HEK293 (cell line): ENCODE results near the gene AQP10.
"Not testable (repeated sequence)": the region's sequence is repeated elsewhere in the genome, so short reads cannot be mapped to it uniquely, and the experiment has no call there.

Experiments
- CTCF ChIA-PET: fragments of 350-600 bp; formaldehyde crosslinking; extraction: SDS; loops from one replicate; lab custom pipeline; 2021; ENCODE audit warnings: antibody characterized with exemption; lab: Yijun Ruan, JAX
- POLR2A ChIA-PET: fragments of 300-600 bp; formaldehyde crosslinking; extraction: SDS; loops from one replicate; lab custom pipeline; 2020; ENCODE audit warnings: antibody characterized with exemption, inconsistent platforms; lab: Yijun Ruan, JAX
- H3K27ac ChIP-seq: fragments of 200-500 bp; sonication (Bioruptor generic); 2 replicates; pipeline ENCODE4 v1.5.1; 2014; ENCODE audit warnings: low read depth, low read length, control low read depth, inconsistent platforms; ENCODE audit errors: extremely low read depth
- H3K36me3 ChIP-seq, 2 experiments: fragments of 200-500 bp in 1 of 2; sonication (Bioruptor generic) in 1 of 2; 1 replicate in 1 of 2; 2 replicates in 1 of 2; pipeline ENCODE4 v1.5.1; 2014 to 2017; ENCODE audit warnings: inconsistent platforms in 2 of 2, low read length in 2 of 2; ENCODE audit not compliant: control insufficient read depth in 2 of 2, insufficient read depth in 1 of 2
- H3K4me1 ChIP-seq: fragments of 200-500 bp; sonication (Bioruptor generic); 2 replicates; pipeline ENCODE4 v1.5.1; 2014; ENCODE audit warnings: mild to moderate bottlenecking, low read length, inconsistent platforms; ENCODE audit not compliant: control insufficient read depth, insufficient read depth
- H3K4me3 ChIP-seq: 2 replicates; pipeline ENCODE4 v1.5.1; 2011; ENCODE audit warnings: low read depth, mild to moderate bottlenecking, control low read depth, low read length, moderate library complexity
- H3K9me3 ChIP-seq: fragments of 200-500 bp; sonication (Bioruptor generic); 2 replicates; pipeline ENCODE4 v1.5.1; 2014; ENCODE audit warnings: low read depth, low read length, inconsistent platforms; ENCODE audit not compliant: control insufficient read depth, insufficient read depth
- HOXA7 ChIP-seq: sonication (generic); formaldehyde crosslinking; IDR thresholded peaks from 2 replicates; pipeline ENCODE4 v1.8.1; 2022; ENCODE audit warnings: missing genetic modification reagents, borderline replicate concordance
- IKZF3 ChIP-seq: fragments of 450-650 bp; IDR thresholded peaks from 2 replicates; pipeline ENCODE4 v1.5.0; 2018; ENCODE audit warnings: missing biosample characterization, mild to moderate bottlenecking, missing genetic modification characterization, moderate library complexity
- OVOL3 ChIP-seq: fragments of 450-650 bp; formaldehyde crosslinking; IDR thresholded peaks from 2 replicates; pipeline ENCODE4 v1.5.1; 2016; ENCODE audit warnings: missing biosample characterization, missing genetic modification characterization
- SALL2 ChIP-seq: fragments of 450-650 bp; formaldehyde crosslinking; IDR thresholded peaks from 2 replicates; pipeline ENCODE4 v1.5.0; 2017; ENCODE audit warnings: missing biosample characterization, mild to moderate bottlenecking, missing genetic modification characterization, borderline replicate concordance
- TCF7L2 ChIP-seq: IDR thresholded peaks from 2 replicates; pipeline ENCODE4 v1.6.1; 2011; ENCODE audit warnings: low read depth, mild to moderate bottlenecking, inconsistent platforms, low read length, moderate library complexity, borderline replicate concordance
- YY1 ChIP-seq: fragments of 450-650 bp; formaldehyde crosslinking; IDR thresholded peaks from 2 replicates; pipeline ENCODE4 v1.5.1; 2018; ENCODE audit warnings: missing biosample characterization, missing genetic modification characterization
- ZBTB1 ChIP-seq: fragments of 450-650 bp; formaldehyde crosslinking; IDR thresholded peaks from 2 replicates; pipeline ENCODE4 v1.5.1; 2016; ENCODE audit warnings: missing biosample characterization, missing genetic modification characterization
- ZFP37 ChIP-seq: fragments of 450-650 bp; formaldehyde crosslinking; IDR thresholded peaks from 2 replicates; pipeline ENCODE4 v1.5.1; 2016; ENCODE audit warnings: missing biosample characterization, missing genetic modification characterization
- ZFP69B ChIP-seq: fragments of 450-650 bp; formaldehyde crosslinking; IDR thresholded peaks from 2 replicates; pipeline ENCODE4 v1.5.1; 2016; ENCODE audit warnings: missing biosample characterization, missing genetic modification characterization
- ZNF138 ChIP-seq: fragments of 450-650 bp; formaldehyde crosslinking; IDR thresholded peaks from 2 replicates; pipeline ENCODE4 v1.5.1; 2016; ENCODE audit warnings: missing biosample characterization, missing genetic modification characterization, borderline replicate concordance
- ZNF202 ChIP-seq: fragments of 450-650 bp; formaldehyde crosslinking; IDR thresholded peaks from 2 replicates; pipeline ENCODE4 v1.5.1; 2016; ENCODE audit warnings: missing biosample characterization, missing genetic modification characterization, borderline replicate concordance
- ZNF266 ChIP-seq: fragments of 450-650 bp; formaldehyde crosslinking; IDR thresholded peaks from 2 replicates; pipeline ENCODE4 v1.5.1; 2016; ENCODE audit warnings: missing biosample characterization, missing genetic modification characterization, low read depth
- ZNF280D ChIP-seq: fragments of 450-650 bp; formaldehyde crosslinking; IDR thresholded peaks from 2 replicates; pipeline ENCODE4 v1.5.1; 2016; ENCODE audit warnings: missing biosample characterization, missing genetic modification characterization
- ZNF341 ChIP-seq: fragments of 450-650 bp; formaldehyde crosslinking; IDR thresholded peaks from 2 replicates; pipeline ENCODE4; 2016; ENCODE audit warnings: low read depth, missing biosample characterization, missing genetic modification characterization
- ZNF544 ChIP-seq: fragments of 450-650 bp; formaldehyde crosslinking; IDR thresholded peaks from 2 replicates; pipeline ENCODE4 v1.5.0; 2017; ENCODE audit warnings: missing biosample characterization, missing genetic modification characterization
- ZNF658 ChIP-seq: fragments of 450-650 bp; formaldehyde crosslinking; IDR thresholded peaks from 2 replicates; pipeline ENCODE4; 2016; ENCODE audit warnings: missing biosample characterization, missing genetic modification characterization
- ZNF692 ChIP-seq: fragments of 450-650 bp; formaldehyde crosslinking; IDR thresholded peaks from 2 replicates; pipeline ENCODE4 v1.5.1; 2016; ENCODE audit warnings: missing biosample characterization, missing genetic modification characterization
- ZNF707 ChIP-seq: fragments of 450-650 bp; formaldehyde crosslinking; IDR thresholded peaks from 2 replicates; pipeline ENCODE4 v1.5.1; 2016; ENCODE audit warnings: missing biosample characterization, missing genetic modification characterization
- ZNF747 ChIP-seq: fragments of 450-650 bp; formaldehyde crosslinking; IDR thresholded peaks from 2 replicates; pipeline ENCODE4 v1.5.1; 2016; ENCODE audit warnings: missing biosample characterization, missing genetic modification characterization
- ZNF76 ChIP-seq: fragments of 450-650 bp; formaldehyde crosslinking; IDR thresholded peaks from 2 replicates; pipeline ENCODE4; 2016; ENCODE audit warnings: low read depth, missing biosample characterization, missing genetic modification characterization, borderline replicate concordance
- ZNF843 ChIP-seq: fragments of 450-650 bp; formaldehyde crosslinking; IDR thresholded peaks from 2 replicates; pipeline ENCODE4 v1.5.1; 2016; ENCODE audit warnings: missing biosample characterization, missing genetic modification characterization
- TF ChIP-seq, protein P1 (sequence below): fragments of 450-650 bp; formaldehyde crosslinking; IDR thresholded peaks from 2 replicates; pipeline ENCODE4 v1.5.1; 2016; ENCODE audit warnings: missing biosample characterization, missing genetic modification characterization
- TF ChIP-seq, protein P2 (sequence below): fragments of 450-650 bp; formaldehyde crosslinking; IDR thresholded peaks from 2 replicates; pipeline ENCODE4 v1.5.1; 2016; ENCODE audit warnings: missing biosample characterization, missing genetic modification characterization, low read depth

AQP10 gene

GRCh38 chr1:154304664-154305337, 16.1 kb upstream of the AQP10 start:
- ChIA-PET POLR2A (interaction anchor here (0.6 kb wide), 1 partner anchor 64 kb away, joined by 5 read pairs; no protein-coding TSS in a partner anchor), CTCF (interaction anchor here (0.5 to 1.1 kb wide), 3 partner anchors 12 to 242 kb away, joined by 3 read pairs; no protein-coding TSS in a partner anchor)
- no peaks in the 10 kb centered on the region for H3K36me3 ChIP-seq
- TF ChIP-seq HOXA7 (CRISPR knock-in tag) (no peak), ZNF692 (tag by site-specific recombination) (0 out of 2 replicates have a peak, but pooled peaks have one; percentile 21), ZFP69B (tag by site-specific recombination) (peak; percentile 61; the same call in 1 of the 2 replicates)
- no peaks in the 10 kb centered on the region for H3K9me3 ChIP-seq
- no peak overlapping the region for H3K4me3 ChIP-seq
- no peak overlapping the region for H3K27ac ChIP-seq
- no peaks in the 10 kb centered on the region for H3K4me1 ChIP-seq

DNA sequence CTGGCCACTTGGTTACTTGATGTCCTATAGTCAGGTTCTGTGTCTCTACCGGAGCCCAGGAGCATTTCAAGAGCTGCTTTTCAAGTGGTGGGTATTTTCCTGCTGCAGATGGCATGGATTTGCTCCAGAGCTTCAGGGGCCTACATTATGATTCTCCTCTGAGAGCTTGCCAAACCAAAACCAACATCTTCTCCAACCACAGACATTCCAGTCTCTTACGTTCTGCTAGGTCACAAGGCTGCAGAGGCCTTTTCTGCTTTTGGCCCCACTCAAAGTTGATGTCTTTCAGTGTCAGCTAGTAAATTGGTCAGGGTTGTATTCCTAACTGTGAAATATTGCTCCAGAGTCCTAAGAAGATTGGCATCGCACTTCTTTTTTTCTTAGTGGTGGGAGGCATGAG, 14.7 kb upstream of the AQP10 start:
- H3K36me3 ChIP-seq = no peaks in the 10 kb centered on the region
- TF ChIP-seq ZNF280D (tag by site-specific recombination) (no peak), ZNF202 (tag by site-specific recombination) (no peak), IKZF3 (tag by site-specific recombination) (no peak), YY1 (tag by site-specific recombination) (no peak), OVOL3 (no peak), ZNF707 (no peak), ZFP37 (tag by site-specific recombination) (no peak), ZNF138 (tag by site-specific recombination) (no peak), ZNF843 (tag by site-specific recombination) (no peak), TCF7L2 (no peak), ZNF341 (tag by site-specific recombination) (no peak), ZNF658 (tag by site-specific recombination) (no peak), ZNF266 (tag by site-specific recombination) (no peak), ZNF76 (tag by site-specific recombination) (no peak), ZBTB1 (tag by site-specific recombination) (no peak), SALL2 (tag by site-specific recombination) (no peak), ZNF544 (tag by site-specific recombination) (no peak), ZNF747 (tag by site-specific recombination) (no peak)
- TF ChIP-seq, protein P1, sequence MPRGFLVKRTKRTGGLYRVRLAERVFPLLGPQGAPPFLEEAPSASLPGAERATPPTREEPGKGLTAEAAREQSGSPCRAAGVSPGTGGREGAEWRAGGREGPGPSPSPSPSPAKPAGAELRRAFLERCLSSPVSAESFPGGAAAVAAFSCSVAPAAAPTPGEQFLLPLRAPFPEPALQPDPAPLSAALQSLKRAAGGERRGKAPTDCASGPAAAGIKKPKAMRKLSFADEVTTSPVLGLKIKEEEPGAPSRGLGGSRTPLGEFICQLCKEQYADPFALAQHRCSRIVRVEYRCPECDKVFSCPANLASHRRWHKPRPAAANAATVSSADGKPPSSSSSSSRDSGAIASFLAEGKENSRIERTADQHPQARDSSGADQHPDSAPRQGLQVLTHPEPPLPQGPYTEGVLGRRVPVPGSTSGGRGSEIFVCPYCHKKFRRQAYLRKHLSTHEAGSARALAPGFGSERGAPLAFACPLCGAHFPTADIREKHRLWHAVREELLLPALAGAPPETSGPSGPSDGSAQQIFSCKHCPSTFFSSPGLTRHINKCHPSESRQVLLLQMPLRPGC (tag by site-specific recombination) = no peak
- TF ChIP-seq, protein P2, sequence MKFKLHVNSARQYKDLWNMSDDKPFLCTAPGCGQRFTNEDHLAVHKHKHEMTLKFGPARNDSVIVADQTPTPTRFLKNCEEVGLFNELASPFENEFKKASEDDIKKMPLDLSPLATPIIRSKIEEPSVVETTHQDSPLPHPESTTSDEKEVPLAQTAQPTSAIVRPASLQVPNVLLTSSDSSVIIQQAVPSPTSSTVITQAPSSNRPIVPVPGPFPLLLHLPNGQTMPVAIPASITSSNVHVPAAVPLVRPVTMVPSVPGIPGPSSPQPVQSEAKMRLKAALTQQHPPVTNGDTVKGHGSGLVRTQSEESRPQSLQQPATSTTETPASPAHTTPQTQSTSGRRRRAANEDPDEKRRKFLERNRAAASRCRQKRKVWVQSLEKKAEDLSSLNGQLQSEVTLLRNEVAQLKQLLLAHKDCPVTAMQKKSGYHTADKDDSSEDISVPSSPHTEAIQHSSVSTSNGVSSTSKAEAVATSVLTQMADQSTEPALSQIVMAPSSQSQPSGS (tag by site-specific recombination) = no peak
- H3K27ac ChIP-seq = no peak overlapping the region
- CTCF ChIA-PET = interaction anchor here (0.5 to 0.7 kb wide), 2 partner anchors 27 to 207 kb away, joined by 3 read pairs; no protein-coding TSS in a partner anchor
- POLR2A ChIA-PET = no interaction called here
- no peak overlapping the region for H3K4me3 ChIP-seq
- no peaks in the 10 kb centered on the region for H3K4me1 ChIP-seq
- no peaks in the 10 kb centered on the region for H3K9me3 ChIP-seq

- H3K27ac ChIP-seq, H3K4me3 ChIP-seq, H3K4me1 ChIP-seq, CTCF ChIA-PET, H3K9me3 ChIP-seq, H3K36me3 ChIP-seq, POLR2A ChIA-PET: not testable (repeated sequence)
Observed at GRCh38 chr1:154307670-154308270, 13.1 kb upstream of the AQP10 start.
